Lower leg skin (tissue), 3 donors: ENCODE data around the gene UGT1A6.

ENCODE experiments used
- POLR2A ChIP-seq, 2 donors: fragments of 450-650 bp; IDR thresholded peaks; one replicate each; pipeline ENCODE4 v1.6.1; 2016 to 2017; ENCODE audit warnings: antibody characterized with exemption in 2 of 2, mild to moderate bottlenecking in 1 of 2, moderate library complexity in 1 of 2
- TF ChIP-seq, protein P1 (sequence below), 3 donors: fragments of 450-650 bp; IDR thresholded peaks; one replicate each; pipeline ENCODE4 v1.5.1; 2016; ENCODE audit warnings: antibody characterized with exemption in 3 of 3, mild to moderate bottlenecking in 3 of 3, moderate library complexity in 2 of 3

DNA sequence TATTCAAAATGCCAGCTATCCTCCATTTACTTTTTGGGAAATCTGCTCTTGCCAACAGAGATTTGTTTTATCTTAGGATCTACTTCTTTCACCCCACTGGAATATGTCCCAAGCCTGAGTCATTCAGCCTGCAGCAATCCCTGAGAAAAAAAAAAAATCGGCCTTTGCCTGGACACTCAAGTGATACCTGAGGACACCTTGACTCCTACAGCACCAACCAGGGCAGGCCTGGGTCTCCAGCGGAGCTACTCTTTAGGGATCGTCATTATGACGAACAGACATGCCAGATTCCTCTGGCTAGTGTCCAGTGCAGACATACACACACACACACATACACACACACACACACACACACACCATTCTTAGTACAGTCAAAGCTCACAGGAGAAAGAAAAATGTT is 2.2 kb upstream of the UGT1A6 start:
- TF ChIP-seq, protein P1, sequence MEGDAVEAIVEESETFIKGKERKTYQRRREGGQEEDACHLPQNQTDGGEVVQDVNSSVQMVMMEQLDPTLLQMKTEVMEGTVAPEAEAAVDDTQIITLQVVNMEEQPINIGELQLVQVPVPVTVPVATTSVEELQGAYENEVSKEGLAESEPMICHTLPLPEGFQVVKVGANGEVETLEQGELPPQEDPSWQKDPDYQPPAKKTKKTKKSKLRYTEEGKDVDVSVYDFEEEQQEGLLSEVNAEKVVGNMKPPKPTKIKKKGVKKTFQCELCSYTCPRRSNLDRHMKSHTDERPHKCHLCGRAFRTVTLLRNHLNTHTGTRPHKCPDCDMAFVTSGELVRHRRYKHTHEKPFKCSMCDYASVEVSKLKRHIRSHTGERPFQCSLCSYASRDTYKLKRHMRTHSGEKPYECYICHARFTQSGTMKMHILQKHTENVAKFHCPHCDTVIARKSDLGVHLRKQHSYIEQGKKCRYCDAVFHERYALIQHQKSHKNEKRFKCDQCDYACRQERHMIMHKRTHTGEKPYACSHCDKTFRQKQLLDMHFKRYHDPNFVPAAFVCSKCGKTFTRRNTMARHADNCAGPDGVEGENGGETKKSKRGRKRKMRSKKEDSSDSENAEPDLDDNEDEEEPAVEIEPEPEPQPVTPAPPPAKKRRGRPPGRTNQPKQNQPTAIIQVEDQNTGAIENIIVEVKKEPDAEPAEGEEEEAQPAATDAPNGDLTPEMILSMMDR (IDR thresholded peaks at IDR 0.05): no peak
- no peak for TF ChIP-seq POLR2A (IDR thresholded peaks at IDR 0.05)
